Neural cell (in vitro differentiated cells): ENCODE results near the gene SLC6A17.

ENCODE experiments used
- MXI1 ChIP-seq: fragments of 450-650 bp; conservative IDR thresholded peaks from 2 replicates; pipeline ENCODE4 v1.6.1; 2014; ENCODE audit warnings: antibody characterized with exemption, mild to moderate bottlenecking; ENCODE audit not compliant: poor library complexity, severe bottlenecking
- TF ChIP-seq, protein P1 (sequence below): fragments of 450-650 bp; IDR thresholded peaks from 2 replicates; pipeline ENCODE4 v1.5.1; 2014; ENCODE audit warnings: antibody characterized with exemption, mild to moderate bottlenecking, moderate library complexity; ENCODE audit not compliant: poor library complexity, severe bottlenecking

DNA sequence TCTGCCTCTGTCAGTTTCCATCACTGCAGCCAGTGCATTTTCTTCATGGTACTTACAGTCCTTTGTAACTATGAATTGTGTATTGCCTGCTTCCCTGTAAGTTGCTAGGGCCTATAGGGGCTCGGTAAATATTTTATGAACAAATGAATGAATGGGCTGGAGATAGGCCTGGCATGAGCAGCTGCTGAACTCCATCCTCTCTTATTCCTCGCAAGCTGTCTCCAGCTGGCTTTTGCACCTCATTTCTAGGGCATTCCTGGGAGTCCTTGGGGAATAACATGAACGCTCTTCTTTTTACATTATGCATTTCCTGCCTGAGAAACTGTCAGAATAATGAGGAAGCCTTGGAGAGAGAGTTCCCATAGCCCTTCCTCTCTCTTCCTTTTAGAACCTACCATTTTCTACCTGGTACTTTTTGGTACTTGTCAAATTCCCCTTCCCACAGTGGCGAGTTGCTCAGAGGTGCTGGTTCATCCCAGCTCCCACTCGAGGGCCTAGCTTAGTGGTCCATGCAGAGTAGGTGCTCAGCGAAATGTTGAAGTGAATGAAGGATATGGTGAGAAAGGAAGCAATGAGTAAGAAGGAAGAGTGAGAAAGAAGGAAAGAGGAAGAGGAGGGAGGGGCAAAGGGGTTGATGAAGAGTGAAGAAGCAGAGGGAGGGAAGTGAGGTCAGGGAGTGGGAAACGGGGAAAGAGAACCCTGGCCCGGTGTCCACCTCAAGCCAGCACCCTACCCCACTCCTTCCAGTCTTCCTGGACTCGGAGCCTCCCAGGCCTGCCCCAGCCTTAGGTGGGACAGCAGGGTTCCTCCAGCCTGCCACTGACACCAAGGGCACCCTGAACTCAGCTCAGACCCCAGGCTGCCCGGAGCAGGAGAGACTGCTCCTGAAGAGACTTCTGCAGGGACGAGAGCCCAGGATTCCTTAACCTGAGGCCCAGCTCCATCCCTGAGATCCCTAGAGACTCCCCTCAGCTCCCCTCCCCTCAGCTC lies 89.4 kb downstream of the SLC6A17 start:
- TF ChIP-seq MXI1, result no peak
- TF ChIP-seq, protein P1, sequence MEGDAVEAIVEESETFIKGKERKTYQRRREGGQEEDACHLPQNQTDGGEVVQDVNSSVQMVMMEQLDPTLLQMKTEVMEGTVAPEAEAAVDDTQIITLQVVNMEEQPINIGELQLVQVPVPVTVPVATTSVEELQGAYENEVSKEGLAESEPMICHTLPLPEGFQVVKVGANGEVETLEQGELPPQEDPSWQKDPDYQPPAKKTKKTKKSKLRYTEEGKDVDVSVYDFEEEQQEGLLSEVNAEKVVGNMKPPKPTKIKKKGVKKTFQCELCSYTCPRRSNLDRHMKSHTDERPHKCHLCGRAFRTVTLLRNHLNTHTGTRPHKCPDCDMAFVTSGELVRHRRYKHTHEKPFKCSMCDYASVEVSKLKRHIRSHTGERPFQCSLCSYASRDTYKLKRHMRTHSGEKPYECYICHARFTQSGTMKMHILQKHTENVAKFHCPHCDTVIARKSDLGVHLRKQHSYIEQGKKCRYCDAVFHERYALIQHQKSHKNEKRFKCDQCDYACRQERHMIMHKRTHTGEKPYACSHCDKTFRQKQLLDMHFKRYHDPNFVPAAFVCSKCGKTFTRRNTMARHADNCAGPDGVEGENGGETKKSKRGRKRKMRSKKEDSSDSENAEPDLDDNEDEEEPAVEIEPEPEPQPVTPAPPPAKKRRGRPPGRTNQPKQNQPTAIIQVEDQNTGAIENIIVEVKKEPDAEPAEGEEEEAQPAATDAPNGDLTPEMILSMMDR, result no peak
